Neural cell (in vitro differentiated cells): Measurements from ENCODE around the gene PLA1A. TPM values are rescaled to one million over a fixed set of nuclear protein-coding genes. Genes with fewer than 3 reads are reported as not detected.

Experiments
- H2AFZ ChIP-seq: fragments of 200-600, 300-800 bp; sonication (generic), shearing (Covaris generic); 2 replicates; pipeline ENCODE4 v1.6.0; 2014; ENCODE audit warnings: low read depth, mild to moderate bottlenecking, antibody characterized with exemption, low read length, moderate library complexity
- H3F3A ChIP-seq: fragments of 200-600 bp; shearing (Covaris generic); 2 replicates; pipeline ENCODE4 v1.6.1; 2016; ENCODE audit warnings: mild to moderate bottlenecking, moderate library complexity, mixed read lengths, antibody characterized with exemption, low read length; ENCODE audit not compliant: insufficient read depth, poor library complexity, severe bottlenecking
- H3K27ac ChIP-seq: fragments of 200-600, 300-800 bp; sonication (generic), shearing (Covaris generic); 2 replicates; pipeline ENCODE4 v1.5.1; 2014; ENCODE audit warnings: mild to moderate bottlenecking, low read length, moderate library complexity
- H3K27me3 ChIP-seq: fragments of 300-800, 200-600 bp; sonication (generic), shearing (Covaris generic); 2 replicates; pipeline ENCODE4 v1.6.0; 2014; ENCODE audit warnings: mild to moderate bottlenecking, low read depth, low read length, moderate library complexity; ENCODE audit not compliant: insufficient read depth
- H3K36me3 ChIP-seq: fragments of 300-800, 200-600 bp; sonication (generic), shearing (Covaris generic); 2 replicates; pipeline ENCODE4 v1.5.1; 2014; ENCODE audit warnings: mild to moderate bottlenecking, antibody characterized with exemption, low read length, moderate library complexity; ENCODE audit not compliant: insufficient read depth
- H3K4me2 ChIP-seq: fragments of 300-800, 200-600 bp; sonication (generic), shearing (Covaris generic); 2 replicates; pipeline ENCODE4 v1.6.0; 2014; ENCODE audit warnings: mild to moderate bottlenecking, low read length
- H3K4me3 ChIP-seq: fragments of 300-800, 200-600 bp; sonication (generic), shearing (Covaris generic); 2 replicates; pipeline ENCODE4 v1.5.1; 2014; ENCODE audit warnings: mild to moderate bottlenecking, low read length, moderate library complexity
- H3K79me2 ChIP-seq: fragments of 200-600 bp; shearing (Covaris generic); replicated peaks from 2 replicates; pipeline ENCODE4 v1.6.0; 2014; ENCODE audit warnings: mild to moderate bottlenecking, low read length, moderate library complexity; ENCODE audit not compliant: insufficient read depth
- H3K9ac ChIP-seq: fragments of 300-800, 200-600 bp; sonication (generic), shearing (Covaris generic); 2 replicates; pipeline ENCODE4 v1.6.1; 2016; ENCODE audit warnings: mild to moderate bottlenecking, low read length, mixed read lengths
- H3K9me2 ChIP-seq: fragments of 200-600 bp; shearing (Covaris generic); 2 replicates; pipeline ENCODE4 v1.6.1; 2016; ENCODE audit warnings: mild to moderate bottlenecking, low read length, mixed read lengths; ENCODE audit not compliant: insufficient read depth
- H3K9me3 ChIP-seq: fragments of 200-600, 300-800 bp; sonication (generic), shearing (Covaris generic); 2 replicates; pipeline ENCODE4 v1.6.1; 2016; ENCODE audit warnings: mild to moderate bottlenecking, mixed run types, low read length, moderate library complexity, mixed read lengths
- H4K20me1 ChIP-seq: fragments of 200-600 bp; shearing (Covaris generic); 2 replicates; pipeline ENCODE4 v1.6.1; 2016; ENCODE audit warnings: mild to moderate bottlenecking, mixed run types; ENCODE audit not compliant: insufficient read depth
- CTCF ChIP-seq: fragments of 450-650 bp; IDR thresholded peaks from 2 replicates; pipeline ENCODE4 v1.5.1; 2014; ENCODE audit warnings: antibody characterized with exemption, mild to moderate bottlenecking, moderate library complexity; ENCODE audit not compliant: poor library complexity, severe bottlenecking
- EP300 ChIP-seq: fragments of 450-650 bp; conservative IDR thresholded peaks from 2 replicates; pipeline ENCODE4 v1.6.1; 2014; ENCODE audit warnings: antibody characterized with exemption, mild to moderate bottlenecking, moderate library complexity; ENCODE audit not compliant: poor library complexity, severe bottlenecking
- EZH2 ChIP-seq: fragments of 200-600, 300-800 bp; shearing (Covaris generic), sonication (generic); IDR thresholded peaks from 2 replicates; pipeline ENCODE4 v1.6.1; 2014; ENCODE audit warnings: antibody characterized with exemption, low read length, borderline replicate concordance, mild to moderate bottlenecking; ENCODE audit not compliant: insufficient read depth, poor library complexity, severe bottlenecking
- MXI1 ChIP-seq: fragments of 450-650 bp; conservative IDR thresholded peaks from 2 replicates; pipeline ENCODE4 v1.6.1; 2014; ENCODE audit warnings: antibody characterized with exemption, mild to moderate bottlenecking; ENCODE audit not compliant: poor library complexity, severe bottlenecking
- POLR2AphosphoS5 ChIP-seq: IDR thresholded peaks from 2 replicates; pipeline ENCODE4 v1.6.1; 2012
- RAD21 ChIP-seq: fragments of 450-650 bp; conservative IDR thresholded peaks from 2 replicates; pipeline ENCODE4 v1.6.1; 2014; ENCODE audit warnings: antibody characterized with exemption, mild to moderate bottlenecking, moderate library complexity
- REST ChIP-seq: IDR thresholded peaks from 2 replicates; pipeline ENCODE4 v1.6.1; 2012; ENCODE audit warnings: borderline replicate concordance
- SMC3 ChIP-seq: fragments of 450-650 bp; conservative IDR thresholded peaks from 2 replicates; pipeline ENCODE4 v1.6.1; 2014; ENCODE audit warnings: antibody characterized with exemption, mild to moderate bottlenecking, moderate library complexity; ENCODE audit not compliant: poor library complexity
- TAF1 ChIP-seq: IDR thresholded peaks from 2 replicates; pipeline ENCODE4 v1.6.1; 2012; ENCODE audit warnings: low read depth
- polyA plus RNA-seq: library from polyadenylated mRNA; depleted of rRNA; stranded (reverse); fragments of >200 nt; gene quantifications from 2 replicates; pipeline ENCODE4 v1.2.3, GENCODE V29; 2014

Gene PLA1A
- polyA plus RNA-seq, 1 donor from 2014 or later, result not detected

GRCh38 chr3:119570229-119570628 is 27.5 kb upstream of the PLA1A start:
- TF ChIP-seq REST (no peak), EP300 (no peak), EZH2 (no peak), MXI1 (no peak), CTCF (no peak), POLR2AphosphoS5 (no peak), TAF1 (no peak), RAD21 (no peak), SMC3 (no peak)
- Histone ChIP-seq H3K79me2 (no peaks in the 10 kb centered on the region), H3F3A (no peaks in the 10 kb centered on the region), H3K9ac (no peak overlapping the region), H3K9me2 (no peaks in the 10 kb centered on the region), H3K4me3 (no peak overlapping the region), H3K9me3 (no peaks in the 10 kb centered on the region), H3K4me2 (no peak overlapping the region), H2AFZ (no peak overlapping the region), H3K27me3 (no peaks in the 10 kb centered on the region), H4K20me1 (no peaks in the 10 kb centered on the region), H3K36me3 (no peaks in the 10 kb centered on the region), H3K27ac (no peak overlapping the region)

GRCh38 chr3:119571230-119571629 is 26.5 kb upstream of the PLA1A start:
- Histone ChIP-seq H3K4me3 (no peak overlapping the region), H3F3A (no peaks in the 10 kb centered on the region), H3K27me3 (no peaks in the 10 kb centered on the region), H4K20me1 (no peaks in the 10 kb centered on the region), H3K9me3 (no peaks in the 10 kb centered on the region), H3K79me2 (no peaks in the 10 kb centered on the region), H3K9ac (no peak overlapping the region), H3K9me2 (no peaks in the 10 kb centered on the region), H3K4me2 (no peak overlapping the region), H2AFZ (no peak overlapping the region), H3K27ac (no peak overlapping the region), H3K36me3 (no peaks in the 10 kb centered on the region)
- TF ChIP-seq REST (no peak), RAD21 (no peak), CTCF (no peak), EP300 (no peak), MXI1 (no peak), TAF1 (no peak), EZH2 (no peak), SMC3 (no peak), POLR2AphosphoS5 (no peak)
